ENCODE data around the gene ZNF154. TPM values are rescaled to one million over a fixed set of nuclear protein-coding genes. Genes with fewer than 3 reads are reported as not detected.

The ZNF154 gene
- total and polyA plus RNA-seq, 2 experiments from 2014 or later, result 2.2 to 2.6 TPM

DNA sequence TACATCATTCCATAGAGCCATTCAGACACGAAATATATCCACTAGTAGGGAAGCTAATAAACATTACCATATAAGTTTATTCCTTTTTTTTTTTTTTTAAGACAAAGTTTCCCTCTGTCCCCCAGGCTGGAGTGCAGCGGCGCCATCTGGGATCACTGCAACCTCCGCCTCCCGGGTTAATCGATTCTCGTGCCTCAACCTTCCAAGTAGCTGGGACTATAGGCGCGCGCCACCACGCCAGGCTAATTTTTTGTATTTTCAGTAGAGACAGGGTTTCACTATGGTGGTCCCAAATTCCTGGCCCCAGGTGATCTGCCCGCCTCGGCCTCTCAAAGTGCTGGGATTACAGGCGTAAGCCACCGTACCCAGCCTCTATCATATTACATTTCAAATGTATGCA is 612 bp upstream of the ZNF154 start:
- Histone ChIP-seq H3K9me3 (ENCODE audit: low read depth) (no peaks in the 10 kb centered on the region), H3K27ac (peak overlapping the region; percentile 55; the same call in 1 of the 2 replicates), H3K4me1 (ENCODE audit: insufficient read depth) (peaks cover 10% of the 10 kb centered on the region; the same call in 1 of the 2 replicates), H3K9ac (peak overlapping the region; percentile 89), H2AFZ (peak overlapping the region; percentile 92), H3K79me2 (ENCODE audit: insufficient read depth) (peaks cover 38% of the 10 kb centered on the region), H3K4me2 (ENCODE audit: unreplicated experiment) (peak overlapping the region; percentile 78), H3K4me3 (peak overlapping the region; percentile 85), H3K27me3 (replicated peaks; ENCODE audit: insufficient read depth) (no peaks in the 10 kb centered on the region), H4K20me1 (ENCODE audit: insufficient read depth) (no peaks in the 10 kb centered on the region), H3K36me3 (ENCODE audit: low read depth) (no peaks in the 10 kb centered on the region), H3F3A (ENCODE audit: insufficient read depth) (peaks cover 8% of the 10 kb centered on the region; the same call in 1 of the 2 replicates), H3K9me2 (ENCODE audit: insufficient read depth) (no peaks in the 10 kb centered on the region)
- 64 to 70% methylated on average over 15 of the region's 15 CpGs for WGBS, 2 experiments (ENCODE audit: low coverage in 1 of 2, low lambda C conversion rate in 2 of 2, missing lambda C conversion rate in 2 of 2)
- DNase-seq, result no peak
- TF ChIP-seq EZH2phosphoT487 (IDR thresholded peaks at IDR 0.05; ENCODE audit: insufficient read depth, low read depth), result no peak
- no peak for TF ChIP-seq EZH2 (IDR thresholded peaks at IDR 0.05; ENCODE audit: insufficient read depth, poor library complexity, severe bottlenecking)
- in situ Hi-C loops (cut with MboI), result no loop called here

DNA sequence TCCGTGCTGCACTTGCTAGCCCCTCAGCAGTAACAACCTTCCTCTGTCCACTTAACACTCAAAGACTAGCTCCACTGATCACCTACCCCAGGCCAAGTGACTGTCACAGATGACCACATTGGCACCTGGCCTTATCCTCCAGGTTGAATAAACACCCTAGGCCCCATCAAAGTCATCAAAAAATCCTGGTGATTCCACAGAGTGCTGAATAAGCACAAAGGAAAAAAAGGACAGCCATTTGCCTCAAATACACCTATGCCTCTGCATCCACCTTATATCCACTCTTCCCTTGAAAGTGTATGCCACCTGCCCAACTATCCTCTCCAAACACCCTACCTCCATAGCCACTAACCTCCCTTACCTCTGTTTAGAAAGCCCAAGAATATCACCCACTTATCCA is 2.7 kb downstream of the ZNF154 start:
- 100% methylated on average over 1 of the region's 1 CpG for WGBS, 2 experiments (ENCODE audit: low coverage in 1 of 2, low lambda C conversion rate in 2 of 2, missing lambda C conversion rate in 2 of 2)
- H4K20me1 ChIP-seq (ENCODE audit: insufficient read depth), result no peaks in the 10 kb centered on the region
- H3K4me2 ChIP-seq (ENCODE audit: unreplicated experiment), result no peak overlapping the region
- H3K4me1 ChIP-seq (ENCODE audit: insufficient read depth), result peaks cover 10% of the 10 kb centered on the region; the same call in 1 of the 2 replicates
- H3K4me3 ChIP-seq, result no peak overlapping the region
- H3K27me3 ChIP-seq (replicated peaks; ENCODE audit: insufficient read depth), result no peaks in the 10 kb centered on the region
- in situ Hi-C loops (cut with MboI), result no loop called here
- peaks cover 13% of the 10 kb centered on the region for H3K36me3 ChIP-seq (ENCODE audit: low read depth)
- H3K9me2 ChIP-seq (ENCODE audit: insufficient read depth), result no peaks in the 10 kb centered on the region
- peaks cover 69% of the 10 kb centered on the region for H3K79me2 ChIP-seq (ENCODE audit: insufficient read depth)
- H3K9ac ChIP-seq, result no peak overlapping the region
- TF ChIP-seq EZH2 (IDR thresholded peaks at IDR 0.05; ENCODE audit: insufficient read depth, poor library complexity, severe bottlenecking) (no peak), EZH2phosphoT487 (IDR thresholded peaks at IDR 0.05; ENCODE audit: insufficient read depth, low read depth) (no peak)
- no peak for DNase-seq
- no peaks in the 10 kb centered on the region for H3K9me3 ChIP-seq (ENCODE audit: low read depth)
- H3K27ac ChIP-seq, result no peak overlapping the region
- H2AFZ ChIP-seq, result no peak overlapping the region
- peaks cover 8% of the 10 kb centered on the region; the same call in 1 of the 2 replicates for H3F3A ChIP-seq (ENCODE audit: insufficient read depth)

- no peaks in the 10 kb centered on the region for H3K9me3 ChIP-seq (ENCODE audit: low read depth)
- H3K79me2 ChIP-seq (ENCODE audit: insufficient read depth), result peaks cover 94% of the 10 kb centered on the region
- H4K20me1 ChIP-seq (ENCODE audit: insufficient read depth), result no peaks in the 10 kb centered on the region
- TF ChIP-seq EZH2phosphoT487 (IDR thresholded peaks at IDR 0.05; ENCODE audit: insufficient read depth, low read depth) (no peak), EZH2 (IDR thresholded peaks at IDR 0.05; ENCODE audit: insufficient read depth, poor library complexity, severe bottlenecking) (no peak)
- WGBS, 2 experiments (ENCODE audit: low coverage in 1 of 2, low lambda C conversion rate in 2 of 2, missing lambda C conversion rate in 2 of 2), result 85 to 87% methylated on average over 6 of the region's 6 CpGs
- H3K4me3 ChIP-seq, result no peak overlapping the region
- H3K36me3 ChIP-seq (ENCODE audit: low read depth), result peaks cover 35% of the 10 kb centered on the region
- no peak overlapping the region for H3K4me2 ChIP-seq (ENCODE audit: unreplicated experiment)
- H3K9me2 ChIP-seq (ENCODE audit: insufficient read depth), result no peaks in the 10 kb centered on the region
- DNase-seq, result no peak
- in situ Hi-C loops (cut with MboI), result no loop called here
- H3F3A ChIP-seq (ENCODE audit: insufficient read depth), result peaks cover 15% of the 10 kb centered on the region; the same call in 1 of the 2 replicates
- no peaks in the 10 kb centered on the region for H3K27me3 ChIP-seq (replicated peaks; ENCODE audit: insufficient read depth)
- no peak overlapping the region for H3K27ac ChIP-seq
- H2AFZ ChIP-seq, result no peak overlapping the region
- H3K4me1 ChIP-seq (ENCODE audit: insufficient read depth), result no peaks in the 10 kb centered on the region
- no peak overlapping the region for H3K9ac ChIP-seq
Measured at GRCh38 chr19:57701625-57702024, 7.4 kb downstream of the ZNF154 start.

DNA sequence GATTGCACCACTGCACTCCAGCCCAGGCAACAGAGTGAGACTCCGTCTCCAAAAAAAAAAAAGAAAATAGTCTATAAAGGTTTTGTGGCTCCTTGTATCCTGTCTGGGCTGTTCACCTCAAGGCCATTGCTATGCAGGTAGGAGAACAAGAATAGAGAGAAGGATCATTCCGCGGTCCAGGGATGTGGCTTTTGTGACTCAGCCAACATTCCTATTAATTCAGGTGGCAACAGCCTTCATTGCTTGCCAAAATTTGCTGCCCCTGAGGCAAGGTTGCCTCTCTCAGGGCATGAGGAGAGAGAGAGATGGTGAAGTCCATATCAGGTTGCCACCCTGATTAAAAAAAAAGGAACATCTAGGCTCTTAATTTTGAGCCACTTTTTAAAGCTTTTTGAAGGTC is 19.3 kb downstream of the ZNF154 start:
- no peak overlapping the region for H3K27ac ChIP-seq

More for the DNA sequence above, 19.3 kb downstream of the ZNF154 start:
- Histone ChIP-seq H3K4me2 (ENCODE audit: unreplicated experiment) (no peak overlapping the region), H3K9me2 (ENCODE audit: insufficient read depth) (no peaks in the 10 kb centered on the region), H3K79me2 (ENCODE audit: insufficient read depth) (peaks cover 99% of the 10 kb centered on the region), H3K4me1 (ENCODE audit: insufficient read depth) (no peaks in the 10 kb centered on the region), H3K9ac (no peak overlapping the region), H3K4me3 (no peak overlapping the region), H4K20me1 (ENCODE audit: insufficient read depth) (no peaks in the 10 kb centered on the region), H2AFZ (no peak overlapping the region), H3F3A (ENCODE audit: insufficient read depth) (no peaks in the 10 kb centered on the region; the same call in 1 of the 2 replicates), H3K27me3 (replicated peaks; ENCODE audit: insufficient read depth) (no peaks in the 10 kb centered on the region), H3K36me3 (ENCODE audit: low read depth) (peaks cover 38% of the 10 kb centered on the region), H3K9me3 (ENCODE audit: low read depth) (no peaks in the 10 kb centered on the region)
- in situ Hi-C loops (cut with MboI), result no loop called here
- DNase-seq, result no peak
- no peak for TF ChIP-seq EZH2phosphoT487 (IDR thresholded peaks at IDR 0.05; ENCODE audit: insufficient read depth, low read depth)
- TF ChIP-seq EZH2 (IDR thresholded peaks at IDR 0.05; ENCODE audit: insufficient read depth, poor library complexity, severe bottlenecking), result no peak
- WGBS, 2 experiments (ENCODE audit: low coverage in 1 of 2, low lambda C conversion rate in 2 of 2, missing lambda C conversion rate in 2 of 2), result 97 to 100% methylated on average over 3 of the region's 3 CpGs

Data from GM23248 (cell line).